Ovary (tissue), 9 donors: ENCODE results near the gene CCDC124. TPM values are rescaled to one million over a fixed set of nuclear protein-coding genes. Genes with fewer than 3 reads are reported as not detected.

ENCODE experiments used
- DNase-seq, 5 donors: peaks; one replicate each; pipeline ENCODE4 v3.0.0-alpha.2; 2019 to 2020
- H3K27ac ChIP-seq, 2 donors: fragments of 200-600 bp; one replicate each; pipeline versions ENCODE4 v1.5.1 to v1.8.0; 2019 to 2022
- H3K27me3 ChIP-seq: fragments of 200-600 bp; one replicate; pipeline ENCODE4 v1.8.0; 2022
- H3K36me3 ChIP-seq: fragments of 200-600 bp; sonication (generic); one replicate; pipeline ENCODE4 v1.5.1; 2019
- H3K4me1 ChIP-seq: one replicate; pipeline ENCODE4 v1.8.1; 2013; ENCODE audit warnings: mild to moderate bottlenecking, moderate library complexity; ENCODE audit not compliant: insufficient read depth
- H3K4me3 ChIP-seq: fragments of 200-600 bp; sonication (generic); one replicate; pipeline ENCODE4 v1.5.1; 2017
- H3K9me3 ChIP-seq, 2 donors: fragments of 200-600 bp in 1 of 2; sonication (generic) in 1 of 2; one replicate each; pipeline versions ENCODE4 v1.5.1 to v1.8.1; 2013 to 2019; ENCODE audit warnings: mild to moderate bottlenecking in 1 of 2, moderate library complexity in 1 of 2
- CTCF ChIP-seq, 3 donors: fragments of 450-650 bp in 2 of 3; fragments of 200-600 bp in 1 of 3; IDR thresholded peaks; one replicate each; pipeline versions ENCODE4 v1.5.1 to v1.8.0; 2016 to 2022; ENCODE audit warnings: antibody characterized with exemption in 3 of 3, mild to moderate bottlenecking in 1 of 3
- EP300 ChIP-seq: sonication (generic); formaldehyde crosslinking; IDR thresholded peaks from one replicate; pipeline ENCODE4 v1.6.1; 2017; ENCODE audit warnings: antibody characterized with exemption
- POLR2A ChIP-seq: fragments of 450-650 bp; IDR thresholded peaks from one replicate; pipeline ENCODE4 v1.6.1; 2017; ENCODE audit warnings: antibody characterized with exemption, mild to moderate bottlenecking, moderate library complexity
- WGBS, 3 donors: extraction: QIAGEN DNeasy Blood & Tissue Kit in 1 of 3; methylation state at CpG; one replicate each; pipeline versions ENCODE4 v1.1.5 to v1.1.7; 2013 to 2017; 5-methylcytosine and 5-hydroxymethylcytosine counted together
- intact Hi-C, 4 donors: fragments of 100-400 bp; cut with DNase I; formaldehyde crosslinking; loops; one replicate each; pipeline versions ENCODE4 v1.11.0 to v1.15.1; 2022 to 2023
- polyA plus RNA-seq, 2 donors: library from polyadenylated mRNA; stranded (reverse); fragments of 200-250 nt in 1 of 2; fragments of 350-450 nt in 1 of 2; fragmentation: Illumina TruSeq in 1 of 2; extraction: RNeasy Lipid Tissue Mini Kit (QIAGEN cat#74804) in 1 of 2; gene quantifications; one replicate each; pipeline ENCODE4 v1.2.3, GENCODE V29; 2013 to 2014
- total RNA-seq, 7 donors: library from RNA; depleted of rRNA in 2 of 7; stranded (reverse); fragments of >200 nt in 2 of 7; fragmentation: NEBNext Ultra II Directional in 3 of 7; extraction: Animal tissue kit (Norgen Biotek cat#: 25700) in 3 of 7; gene quantifications; one replicate each; pipeline versions ENCODE4 v1.1.0 to v1.2.4, GENCODE V29; 2016 to 2023
- donor health status: DM: no; HTN: no; CAD: no; lungs with moderate emphysema.
- donor health status: DM: no; HTN: no; CAD: no.
- donor health status: Bipolar disorder and iron deficiency.
- donor health status: DM: yes; HTN: yes; CAD: no.
- donor health status: DM: no; HTN: no; CAD: no.
- donor health status: DM: yes; HTN: yes; CAD: no.

Gene CCDC124
- total and polyA plus RNA-seq, 9 donors, result 4.7 to 74.5 (median 50.4) TPM

- intact Hi-C loops, result no loop called here
- Histone ChIP-seq H3K4me3 (no peak overlapping the region), H3K9me3 (no peaks in the 10 kb centered on the region), H3K4me1 (no peaks in the 10 kb centered on the region), H3K27ac (no peak overlapping the region), H3K27me3 (no peaks in the 10 kb centered on the region), H3K36me3 (no peaks in the 10 kb centered on the region)
- TF ChIP-seq EP300 (no peak), CTCF (IDR thresholded peaks at IDR 0.05) (no peak), POLR2A (no peak)
- WGBS, 3 donors, result 85 to 92% (median 89%) methylated on average over 4 of the region's 4 CpGs
- DNase-seq, result no peak
Measured at GRCh38 chr19:17977021-17977420, 44.2 kb downstream of the CCDC124 start.

- intact Hi-C loops, result no loop called here
- Histone ChIP-seq H3K9me3 (no peaks in the 10 kb centered on the region), H3K4me1 (no peaks in the 10 kb centered on the region), H3K36me3 (no peaks in the 10 kb centered on the region), H3K27me3 (no peaks in the 10 kb centered on the region), H3K27ac (no peak overlapping the region), H3K4me3 (no peak overlapping the region)
- no peak for DNase-seq
- TF ChIP-seq CTCF (IDR thresholded peaks at IDR 0.05) (no peak), EP300 (no peak), POLR2A (no peak)
- 70 to 75% (median 71%) methylated on average over 7 of the region's 7 CpGs for WGBS, 3 donors
Measured at GRCh38 chr19:17977488-17977887, 44.7 kb downstream of the CCDC124 start.

GRCh38 chr19:17981611-17982010 is 48.8 kb downstream of the CCDC124 start:
- H3K4me1 ChIP-seq, result no peaks in the 10 kb centered on the region
- no peak overlapping the region for H3K4me3 ChIP-seq
- H3K27me3 ChIP-seq, result no peaks in the 10 kb centered on the region
- H3K36me3 ChIP-seq, result no peaks in the 10 kb centered on the region
- no peaks in the 10 kb centered on the region for H3K9me3 ChIP-seq
- no peak overlapping the region for H3K27ac ChIP-seq
- no peak for DNase-seq
- intact Hi-C loops, result loop anchor here in 1 of 4 donors (10.0 kb wide), 1 partner anchor 117 kb away; no protein-coding TSS in a partner anchor
- TF ChIP-seq POLR2A (no peak), EP300 (no peak), CTCF (IDR thresholded peaks at IDR 0.05) (no peak)
- WGBS, 3 donors, result 92% methylated on average over 38 of the region's 38 CpGs

- Histone ChIP-seq H3K4me3 (no peak overlapping the region), H3K36me3 (no peaks in the 10 kb centered on the region), H3K27ac (no peak overlapping the region), H3K27me3 (no peaks in the 10 kb centered on the region), H3K9me3 (no peaks in the 10 kb centered on the region), H3K4me1 (no peaks in the 10 kb centered on the region)
- intact Hi-C loops, result loop anchor here in 1 of 4 donors (10.0 kb wide), 1 partner anchor 118 kb away; no protein-coding TSS in a partner anchor
- DNase-seq, result no peak
- 85 to 87% (median 86%) methylated on average over 22 of the region's 22 CpGs for WGBS, 3 donors
- TF ChIP-seq EP300 (no peak), CTCF (IDR thresholded peaks at IDR 0.05) (no peak), POLR2A (no peak)
Measured at GRCh38 chr19:17982430-17982829, 49.6 kb downstream of the CCDC124 start.
